A673 (cell line): ENCODE results near the gene TPK1. TPM values are rescaled to one million over a fixed set of nuclear protein-coding genes. Genes with fewer than 3 reads are reported as not detected.

Source experiments
- BruUV-seq: library from RNA; stranded (reverse); fragments of 400-500 nt; replicated peaks from 2 replicates; lab custom pipeline; 2021; lab: Mats Ljungman, UMichigan
- CTCF ChIA-PET: fragments of 300-600 bp; sonication (Branson Sonifier 250); formaldehyde crosslinking; loops from one replicate; lab custom pipeline; 2022; ENCODE audit warnings: antibody characterized with exemption; lab: Charles Lee
- POLR2A ChIA-PET: fragments of 300-600 bp; sonication (Branson Sonifier 250); formaldehyde crosslinking; loops from one replicate; lab custom pipeline; 2022; ENCODE audit warnings: antibody characterized with exemption; ENCODE audit not compliant: low non-redundant PET; lab: Charles Lee
- DNase-seq: peaks from one replicate; pipeline ENCODE4 v3.0.0-alpha.2; 2015; ENCODE audit warnings: low spot score
- H3K27ac ChIP-seq: fragments of 200-600 bp; sonication (generic); 2 replicates; pipeline ENCODE4 v1.5.1; 2016; ENCODE audit warnings: mixed run types, low read depth, mild to moderate bottlenecking, mixed read lengths, antibody characterized with exemption, low read length; ENCODE audit not compliant: poor library complexity, severe bottlenecking
- H3K27me3 ChIP-seq: fragments of 200-600 bp; sonication (generic); replicated peaks from 2 replicates; pipeline ENCODE4 v1.6.1; 2017; ENCODE audit warnings: mixed run types, low read depth, mild to moderate bottlenecking, mixed read lengths, antibody characterized with exemption, low read length; ENCODE audit not compliant: insufficient read depth, poor library complexity
- H3K36me3 ChIP-seq: fragments of 200-600 bp; sonication (generic); 2 replicates; pipeline ENCODE4 v1.6.1; 2016; ENCODE audit warnings: mixed run types, mild to moderate bottlenecking, mixed read lengths, antibody characterized with exemption, low read length; ENCODE audit not compliant: insufficient read depth, poor library complexity, severe bottlenecking
- H3K4me1 ChIP-seq: fragments of 200-600 bp; sonication (generic); 2 replicates; pipeline ENCODE4 v1.6.1; 2017; ENCODE audit warnings: mixed run types, mild to moderate bottlenecking, mixed read lengths, antibody characterized with exemption, low read length; ENCODE audit not compliant: insufficient read depth, poor library complexity, severe bottlenecking
- H3K4me3 ChIP-seq: fragments of 200-600 bp; sonication (generic); 2 replicates; pipeline ENCODE4 v1.5.1; 2016; ENCODE audit warnings: low read depth, mixed run types, mild to moderate bottlenecking, mixed read lengths, low read length; ENCODE audit not compliant: poor library complexity, severe bottlenecking
- H3K9me3 ChIP-seq: fragments of 200-600 bp; sonication (generic); 2 replicates; pipeline ENCODE4 v1.6.1; 2016; ENCODE audit warnings: mixed run types, low read depth, mild to moderate bottlenecking, mixed read lengths, antibody characterized with exemption, low read length; ENCODE audit not compliant: poor library complexity, severe bottlenecking
- EZH2 ChIP-seq: fragments of 200-600 bp; sonication (generic); IDR thresholded peaks from 2 replicates; pipeline ENCODE4 v1.6.1; 2017; ENCODE audit warnings: borderline replicate concordance, low read depth, mild to moderate bottlenecking, mixed read lengths, antibody characterized with exemption, low read length; ENCODE audit not compliant: poor library complexity, severe bottlenecking
- intact Hi-C: fragments of 100-400 bp; cut with micrococcal nuclease; formaldehyde crosslinking; loops from one replicate; pipeline ENCODE4 v1.10.0; 2022; ENCODE audit not compliant: unreplicated experiment
- total RNA-seq: library from RNA; stranded (reverse); gene quantifications from 2 replicates; pipeline ENCODE4 v1.2.3, GENCODE V29; 2021
- TF ChIP-seq, protein P1 (sequence below): fragments of 300-800, 200-600 bp; sonication (generic); conservative IDR thresholded peaks from 2 replicates; pipeline ENCODE4 v1.5.1; 2017; ENCODE audit warnings: low read depth, mild to moderate bottlenecking, antibody characterized with exemption, low read length, moderate library complexity, mixed read lengths

The TPK1 gene
- total RNA-seq, 1 experiment from 2014 or later = 3.5 TPM

GRCh38 chr7:144588559-144589051 lies 247.2 kb downstream of the TPK1 start:
- Histone ChIP-seq H3K4me3 (no peak overlapping the region), H3K4me1 (no peaks in the 10 kb centered on the region), H3K36me3 (no peaks in the 10 kb centered on the region), H3K27ac (no peak overlapping the region), H3K27me3 (no peaks in the 10 kb centered on the region), H3K9me3 (no peaks in the 10 kb centered on the region)
- CTCF ChIA-PET = no interaction called here
- intact Hi-C loops = no loop called here
- TF ChIP-seq, protein P1, sequence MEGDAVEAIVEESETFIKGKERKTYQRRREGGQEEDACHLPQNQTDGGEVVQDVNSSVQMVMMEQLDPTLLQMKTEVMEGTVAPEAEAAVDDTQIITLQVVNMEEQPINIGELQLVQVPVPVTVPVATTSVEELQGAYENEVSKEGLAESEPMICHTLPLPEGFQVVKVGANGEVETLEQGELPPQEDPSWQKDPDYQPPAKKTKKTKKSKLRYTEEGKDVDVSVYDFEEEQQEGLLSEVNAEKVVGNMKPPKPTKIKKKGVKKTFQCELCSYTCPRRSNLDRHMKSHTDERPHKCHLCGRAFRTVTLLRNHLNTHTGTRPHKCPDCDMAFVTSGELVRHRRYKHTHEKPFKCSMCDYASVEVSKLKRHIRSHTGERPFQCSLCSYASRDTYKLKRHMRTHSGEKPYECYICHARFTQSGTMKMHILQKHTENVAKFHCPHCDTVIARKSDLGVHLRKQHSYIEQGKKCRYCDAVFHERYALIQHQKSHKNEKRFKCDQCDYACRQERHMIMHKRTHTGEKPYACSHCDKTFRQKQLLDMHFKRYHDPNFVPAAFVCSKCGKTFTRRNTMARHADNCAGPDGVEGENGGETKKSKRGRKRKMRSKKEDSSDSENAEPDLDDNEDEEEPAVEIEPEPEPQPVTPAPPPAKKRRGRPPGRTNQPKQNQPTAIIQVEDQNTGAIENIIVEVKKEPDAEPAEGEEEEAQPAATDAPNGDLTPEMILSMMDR = no peak
- TF ChIP-seq EZH2 = no peak
- no TSS peak for BruUV-seq
- DNase-seq = no peak
- POLR2A ChIA-PET = no interaction called here

DNA sequence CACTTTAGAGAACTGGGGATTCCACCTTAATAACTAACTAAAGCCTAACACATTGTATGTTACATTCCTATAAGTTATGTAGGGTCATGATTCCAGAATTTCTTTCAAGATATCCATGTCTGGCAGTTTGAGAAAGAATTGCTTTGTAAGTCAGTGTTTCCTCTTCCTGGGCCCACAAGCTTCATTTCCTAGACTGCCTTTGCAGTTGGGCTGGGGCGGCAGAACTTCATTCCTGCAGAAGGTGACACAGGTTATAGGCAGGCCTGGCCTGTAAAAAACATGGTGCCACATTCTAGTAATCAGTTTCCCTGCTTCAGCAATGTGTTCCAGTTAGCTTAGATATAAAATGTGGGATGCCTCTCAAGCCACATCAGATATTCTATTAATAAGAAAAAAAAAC lies 248.2 kb downstream of the TPK1 start:
- CTCF ChIA-PET = no interaction called here
- Histone ChIP-seq H3K27me3 (peaks cover 7% of the 10 kb centered on the region), H3K36me3 (no peaks in the 10 kb centered on the region), H3K9me3 (no peaks in the 10 kb centered on the region), H3K4me1 (no peaks in the 10 kb centered on the region), H3K27ac (no peak overlapping the region), H3K4me3 (no peak overlapping the region)
- DNase-seq = no peak
- POLR2A ChIA-PET = no interaction called here
- intact Hi-C loops = no loop called here
- TF ChIP-seq EZH2 = no peak
- TF ChIP-seq, protein P1 = no peak
- no TSS peak for BruUV-seq

DNA sequence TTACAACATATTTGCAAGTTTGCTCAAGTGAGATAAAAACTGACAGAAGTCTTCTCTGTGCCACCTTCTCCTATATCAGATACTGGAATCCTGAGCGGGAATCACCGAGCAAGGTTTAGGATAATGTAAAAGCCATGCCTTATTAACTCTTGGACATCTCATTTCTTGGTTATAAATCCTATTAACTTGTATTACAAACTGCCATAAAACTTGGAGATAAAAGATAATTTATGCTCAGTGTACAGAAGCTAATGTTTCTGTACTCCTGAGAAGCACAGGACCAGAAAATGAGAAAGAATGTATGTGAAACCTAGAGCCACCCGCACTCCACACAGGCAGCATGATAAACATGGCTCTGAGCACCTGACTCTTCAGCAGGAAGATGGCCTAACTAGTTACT lies 251.1 kb downstream of the TPK1 start:
- H3K27ac ChIP-seq = no peak overlapping the region
- H3K9me3 ChIP-seq = no peaks in the 10 kb centered on the region
- ChIA-PET POLR2A (no interaction called here), CTCF (no interaction called here)
- DNase-seq = no peak
- H3K36me3 ChIP-seq = no peaks in the 10 kb centered on the region
- H3K27me3 ChIP-seq = peaks cover 7% of the 10 kb centered on the region
- TF ChIP-seq, protein P1 = no peak
- no peak for TF ChIP-seq EZH2
- BruUV-seq = no TSS peak
- H3K4me1 ChIP-seq = no peaks in the 10 kb centered on the region
- no peak overlapping the region for H3K4me3 ChIP-seq
- intact Hi-C loops = no loop called here
